Stimulated activated CD4-positive, alpha-beta T cell treated with anti-CD3 and anti-CD28 coated beads, Interleukin-4, amount 100 ng/mL, for 24 hours (primary cell): Measurements from ENCODE around the gene DLK2.
A peak's percentile ranks its signal among the peaks of the same experiment; 100 is the strongest.

Source experiments
- DNase-seq: peaks from one replicate; pipeline ENCODE4 v3.0.0-alpha.2; 2020

DLK2 gene

DNA sequence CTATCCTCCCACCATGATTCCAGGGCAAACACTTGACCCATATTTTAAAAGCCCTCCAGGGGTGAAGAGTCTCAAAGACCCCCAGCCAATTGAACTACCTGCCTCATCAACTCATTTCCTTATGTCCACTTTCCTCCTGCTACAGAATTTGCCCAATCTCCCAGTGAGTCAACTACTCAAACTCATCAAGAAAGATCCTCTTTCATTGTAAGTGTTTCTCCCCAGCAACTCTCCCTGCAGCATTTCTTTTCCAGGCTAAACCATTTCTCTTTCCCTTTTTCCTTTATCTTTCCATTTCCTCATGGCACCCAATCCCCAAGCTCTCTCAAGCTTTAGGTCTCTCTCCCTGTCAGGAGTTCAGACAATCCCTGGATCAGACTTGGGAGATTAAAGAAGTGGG, 1.5 kb downstream of the DLK2 start:
- DNase-seq, result no peak

DNA sequence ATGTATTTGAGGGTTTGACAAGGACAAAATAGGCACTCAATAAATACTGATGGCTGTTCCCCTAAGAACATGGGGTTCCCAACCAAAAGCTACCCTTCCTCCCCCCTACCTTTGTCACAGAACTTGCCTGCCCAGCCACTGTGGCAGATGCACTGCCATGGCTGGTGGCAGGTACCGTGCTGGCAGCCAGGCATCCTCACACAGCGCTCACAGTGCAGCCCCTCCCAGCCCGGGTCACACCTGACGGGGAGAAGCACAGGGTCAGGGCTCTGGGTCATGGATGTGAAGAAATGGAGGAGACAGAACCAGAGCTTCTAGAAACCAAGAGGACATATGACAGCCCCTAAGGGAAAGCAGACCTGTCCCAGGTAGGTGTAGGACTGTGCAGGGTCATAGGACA, 2.5 kb downstream of the DLK2 start:
- DNase-seq, result no peak

GRCh38 chr6:43451939-43452338, 3.4 kb downstream of the DLK2 start:
- no peak for DNase-seq

DNA sequence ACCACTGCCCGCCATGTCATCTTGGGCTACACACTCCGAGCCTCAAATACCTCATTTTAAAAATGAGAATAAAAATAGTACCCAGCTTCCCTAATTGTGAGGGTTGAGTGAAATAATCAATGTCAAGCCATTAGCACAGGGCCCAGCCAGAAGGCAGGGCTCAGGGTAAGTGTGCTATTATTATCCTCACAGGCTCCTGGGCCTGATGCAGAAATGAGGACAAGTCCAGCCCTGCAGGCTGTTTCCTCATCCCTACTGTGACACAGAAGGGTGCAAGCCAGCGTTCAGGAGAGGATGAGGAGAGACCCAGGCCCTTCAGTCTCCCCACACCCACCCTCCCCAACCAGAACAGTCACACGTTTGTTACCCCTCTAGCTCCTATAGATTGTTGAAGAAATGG, 4.0 kb downstream of the DLK2 start:
- DNase-seq, result no peak

DNA sequence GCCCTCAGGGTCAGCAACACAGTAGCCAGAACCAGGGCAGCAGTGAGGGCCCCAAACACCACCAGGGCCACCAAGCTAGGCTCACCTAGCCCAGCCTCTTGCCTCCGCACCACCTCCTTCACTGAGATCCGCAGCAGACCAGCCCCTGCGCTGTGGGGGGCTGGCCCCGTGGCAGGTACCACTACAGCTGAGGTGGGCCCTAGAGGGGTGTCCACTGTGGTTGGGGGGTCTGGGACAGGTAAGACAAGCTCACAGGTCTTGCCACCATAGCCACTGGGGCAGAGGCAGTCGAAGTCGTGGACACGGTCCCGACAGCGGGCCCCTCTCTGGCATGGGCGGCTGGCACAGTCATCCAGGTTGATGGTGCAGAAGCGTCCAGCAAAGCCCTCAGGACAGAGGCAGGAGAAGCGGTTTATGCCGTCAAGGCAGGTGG, 4.6 kb downstream of the DLK2 start:
- no peak for DNase-seq

GRCh38 chr6:43448916-43449315, 6.4 kb downstream of the DLK2 start:
- DNase-seq, result no peak

DNA sequence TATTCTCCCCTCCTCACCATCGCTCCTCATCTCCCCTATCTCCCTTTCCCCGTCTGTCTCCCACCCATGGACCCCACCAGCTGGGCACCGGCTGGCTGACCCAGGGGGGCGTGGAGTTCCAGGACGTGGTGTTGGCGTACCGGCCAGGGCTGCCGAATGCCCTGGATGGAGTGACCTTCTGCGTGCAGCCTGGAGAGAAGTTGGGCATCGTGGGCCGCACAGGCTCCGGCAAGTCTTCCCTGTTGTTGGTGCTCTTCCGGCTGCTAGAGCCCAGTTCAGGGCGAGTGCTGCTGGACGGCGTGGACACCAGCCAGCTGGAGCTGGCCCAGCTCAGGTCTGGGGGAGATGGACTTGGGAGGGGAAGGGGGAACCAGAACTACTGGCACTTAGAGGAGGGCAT, 7.7 kb downstream of the DLK2 start:
- DNase-seq, result no peak

- no peak for DNase-seq
Observed at GRCh38 chr6:43445576-43445975, 9.8 kb downstream of the DLK2 start.

DNA sequence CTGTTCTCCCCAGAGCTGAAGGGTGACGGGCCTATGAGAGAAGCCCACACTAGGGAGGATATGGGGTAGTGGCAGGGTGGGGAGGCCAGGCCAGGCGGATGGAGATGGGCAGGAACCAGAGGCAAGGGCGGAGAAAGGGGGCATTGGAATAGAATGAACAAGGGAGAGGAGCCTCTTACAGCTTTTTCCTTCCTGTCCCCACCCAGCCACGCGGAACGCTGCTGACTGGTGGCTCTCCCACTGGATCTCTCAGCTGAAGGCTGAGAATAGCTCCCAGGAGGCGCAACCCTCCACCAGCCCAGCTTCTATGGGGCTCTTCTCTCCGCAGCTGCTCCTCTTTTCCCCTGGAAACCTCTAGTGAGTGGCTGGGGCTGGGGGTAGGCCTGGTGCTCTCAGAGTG, 10.8 kb downstream of the DLK2 start:
- no peak for DNase-seq

- no peak for DNase-seq
Observed at GRCh38 chr6:43444036-43444435, 11.3 kb downstream of the DLK2 start.

GRCh38 chr6:43442935-43443334, 12.4 kb downstream of the DLK2 start:
- DNase-seq, result no peak

- no peak for DNase-seq
Observed at GRCh38 chr6:43437700-43438099, 17.6 kb downstream of the DLK2 start.

DNA sequence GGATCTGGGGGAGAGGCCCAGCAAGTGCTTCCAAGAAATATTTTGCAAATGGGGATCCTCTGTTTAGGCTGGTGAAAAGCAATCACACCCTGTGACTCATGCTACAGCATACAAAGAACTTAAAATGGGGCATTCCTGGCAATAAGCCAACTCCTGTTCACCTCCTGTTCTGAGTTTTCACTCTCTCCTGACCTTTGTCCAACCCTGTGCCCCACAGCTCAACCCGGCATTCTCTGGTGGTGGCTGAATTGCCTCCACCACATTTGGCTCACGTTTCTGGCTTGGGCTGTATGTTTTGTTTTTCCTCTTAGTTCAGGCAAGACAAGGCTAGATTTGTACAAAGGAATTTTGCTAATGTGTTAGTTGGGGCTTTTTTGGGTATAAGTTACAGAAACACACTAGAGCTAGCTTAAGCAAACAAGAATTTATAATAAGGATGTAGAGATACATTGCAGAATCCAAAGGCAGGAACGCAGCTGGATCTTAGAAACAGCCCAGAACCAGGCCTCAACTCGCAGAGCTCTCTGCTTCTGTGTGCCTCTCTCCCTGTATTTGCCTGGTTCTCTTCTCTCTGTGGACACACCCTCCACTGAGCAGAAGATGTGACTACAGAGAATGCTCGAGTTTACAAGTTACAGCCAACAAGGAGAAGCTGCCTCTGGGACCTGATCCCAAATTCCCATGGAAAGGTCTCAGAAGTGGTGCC, 18.6 kb downstream of the DLK2 start:
- DNase-seq, result no peak

DNA sequence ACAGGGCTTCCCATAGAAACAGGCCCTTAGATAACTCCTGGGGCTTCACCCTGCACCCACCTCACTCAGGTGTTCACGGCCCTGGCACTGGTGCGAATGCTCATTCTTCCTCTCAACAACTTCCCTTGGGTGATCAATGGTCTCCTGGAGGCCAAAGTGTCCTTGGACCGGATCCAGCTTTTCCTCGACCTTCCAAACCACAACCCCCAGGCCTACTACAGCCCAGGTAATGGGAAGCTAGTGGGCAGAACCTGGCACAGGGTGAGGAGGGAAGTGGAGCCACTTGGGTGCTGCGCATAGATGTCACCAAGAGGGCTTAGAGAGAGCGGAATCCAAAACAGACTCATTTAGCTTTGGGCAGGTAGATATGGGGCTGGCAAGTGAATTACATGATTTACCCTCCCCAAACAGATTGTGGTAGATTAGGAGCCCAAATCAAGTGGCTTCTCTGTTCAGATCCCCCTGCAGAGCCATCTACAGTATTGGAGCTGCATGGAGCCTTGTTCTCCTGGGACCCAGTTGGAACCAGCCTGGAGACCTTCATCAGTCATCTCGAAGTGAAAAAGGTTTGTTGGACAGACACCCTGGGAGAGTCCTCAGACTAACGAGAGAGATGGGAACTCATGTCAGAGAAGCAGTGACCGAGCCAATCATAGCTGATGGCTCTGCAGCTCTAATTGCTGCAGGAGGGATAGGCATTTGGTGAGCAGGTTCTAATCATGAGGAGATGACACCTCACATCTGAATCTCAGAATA, 19.5 kb downstream of the DLK2 start:
- DNase-seq, result no peak

DNA sequence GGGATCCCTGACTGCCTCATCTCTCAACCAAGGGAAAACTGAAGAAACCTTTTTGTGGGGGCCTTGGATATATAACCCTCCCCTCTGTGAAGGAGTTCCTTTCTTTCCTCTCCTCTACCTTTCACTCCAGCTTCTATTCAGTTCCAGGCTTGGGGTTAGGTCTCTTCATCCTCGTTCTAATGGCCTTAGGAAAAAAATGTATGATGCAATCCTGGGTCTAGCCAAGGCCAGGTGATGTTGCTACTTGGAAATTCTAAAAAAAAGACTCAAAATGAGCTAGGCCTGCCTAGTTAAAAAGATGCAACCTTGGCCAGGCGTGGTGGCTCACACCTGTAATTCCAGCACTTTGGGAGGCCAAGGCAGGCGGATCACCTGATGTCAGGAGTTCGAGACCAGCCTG, 20.4 kb downstream of the DLK2 start:
- DNase-seq, result no peak

DNA sequence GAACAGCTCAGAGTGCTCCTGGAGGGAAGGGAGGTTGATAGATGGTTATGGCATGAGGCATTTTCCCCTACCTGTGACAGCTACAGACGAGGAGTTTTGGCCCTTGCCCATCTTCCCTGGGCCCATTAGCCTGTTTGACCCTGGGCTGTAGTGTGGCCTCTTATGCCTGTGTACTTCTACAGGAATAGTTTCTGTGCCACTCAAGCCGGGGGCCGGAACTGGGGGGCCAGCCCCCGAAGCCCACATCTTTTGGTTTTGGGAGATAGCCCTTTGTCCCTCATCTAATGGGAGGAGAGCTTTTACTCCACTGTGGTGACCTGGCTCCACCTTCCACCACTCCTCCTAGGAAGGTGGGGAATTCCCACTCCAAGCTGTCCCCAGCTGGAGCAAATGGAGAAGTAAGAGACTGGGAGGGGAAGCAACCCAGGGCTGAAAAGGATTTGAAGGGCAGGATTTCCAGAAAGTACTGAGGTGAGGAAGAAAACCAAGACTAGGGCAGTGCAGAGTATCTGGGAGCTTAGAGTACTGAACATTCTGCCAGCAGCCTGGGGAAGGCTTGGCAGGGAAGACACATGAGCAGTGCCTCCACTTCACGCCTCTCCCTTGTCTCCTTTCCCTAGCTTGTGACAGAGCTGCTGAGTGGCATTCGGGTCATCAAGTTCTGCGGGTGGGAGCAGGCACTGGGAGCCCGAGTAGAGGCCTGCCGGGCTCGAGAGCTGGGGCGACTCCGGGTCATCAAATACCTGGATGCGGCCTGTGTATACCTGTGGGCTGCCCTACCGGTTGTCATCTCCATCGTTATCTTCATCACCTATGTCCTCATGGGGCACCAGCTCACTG, 21.1 kb downstream of the DLK2 start:
- DNase-seq, result no peak

GRCh38 chr6:43433148-43433547, 22.2 kb downstream of the DLK2 start:
- no peak for DNase-seq

DNA sequence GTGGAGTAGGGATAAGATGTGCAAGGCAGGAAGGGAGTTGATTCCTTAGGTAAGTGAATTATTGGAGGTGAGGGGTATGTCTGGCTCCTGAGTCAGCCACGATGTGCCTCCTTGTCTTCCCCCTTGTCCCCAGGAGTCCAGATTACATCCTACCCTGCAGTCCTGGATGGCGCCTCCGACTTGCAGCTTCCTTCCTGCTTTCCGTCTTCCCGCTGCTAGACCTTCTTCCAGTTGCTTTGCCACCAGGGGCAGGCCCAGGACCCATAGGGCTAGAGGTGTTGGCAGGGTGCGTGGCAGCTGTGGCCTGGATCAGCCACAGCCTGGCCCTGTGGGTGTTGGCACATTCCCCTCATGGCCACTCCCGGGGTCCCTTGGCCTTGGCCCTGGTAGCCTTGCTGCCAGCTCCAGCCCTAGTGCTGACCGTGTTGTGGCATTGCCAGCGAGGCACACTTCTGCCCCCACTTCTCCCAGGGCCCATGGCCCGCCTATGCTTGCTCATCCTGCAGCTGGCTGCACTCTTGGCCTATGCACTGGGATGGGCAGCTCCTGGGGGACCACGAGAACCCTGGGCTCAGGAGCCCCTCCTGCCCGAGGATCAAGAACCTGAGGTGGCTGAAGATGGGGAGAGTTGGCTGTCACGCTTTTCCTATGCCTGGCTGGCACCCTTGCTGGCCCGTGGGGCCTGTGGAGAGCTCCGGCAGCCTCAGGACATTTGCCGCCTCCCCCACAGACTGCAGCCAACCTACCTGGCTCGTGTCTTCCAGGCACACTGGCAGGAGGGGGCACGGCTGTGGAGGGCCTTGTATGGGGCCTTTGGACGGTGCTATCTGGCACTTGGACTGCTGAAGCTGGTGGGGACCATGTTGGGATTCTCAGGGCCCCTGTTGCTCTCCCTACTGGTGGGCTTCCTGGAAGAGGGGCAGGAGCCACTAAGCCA, 23.1 kb downstream of the DLK2 start:
- no peak for DNase-seq

GRCh38 chr6:43428874-43429273, 26.5 kb downstream of the DLK2 start:
- DNase-seq, result no peak

GRCh38 chr6:43428112-43428570, 27.2 kb downstream of the DLK2 start:
- no peak for DNase-seq

DNA sequence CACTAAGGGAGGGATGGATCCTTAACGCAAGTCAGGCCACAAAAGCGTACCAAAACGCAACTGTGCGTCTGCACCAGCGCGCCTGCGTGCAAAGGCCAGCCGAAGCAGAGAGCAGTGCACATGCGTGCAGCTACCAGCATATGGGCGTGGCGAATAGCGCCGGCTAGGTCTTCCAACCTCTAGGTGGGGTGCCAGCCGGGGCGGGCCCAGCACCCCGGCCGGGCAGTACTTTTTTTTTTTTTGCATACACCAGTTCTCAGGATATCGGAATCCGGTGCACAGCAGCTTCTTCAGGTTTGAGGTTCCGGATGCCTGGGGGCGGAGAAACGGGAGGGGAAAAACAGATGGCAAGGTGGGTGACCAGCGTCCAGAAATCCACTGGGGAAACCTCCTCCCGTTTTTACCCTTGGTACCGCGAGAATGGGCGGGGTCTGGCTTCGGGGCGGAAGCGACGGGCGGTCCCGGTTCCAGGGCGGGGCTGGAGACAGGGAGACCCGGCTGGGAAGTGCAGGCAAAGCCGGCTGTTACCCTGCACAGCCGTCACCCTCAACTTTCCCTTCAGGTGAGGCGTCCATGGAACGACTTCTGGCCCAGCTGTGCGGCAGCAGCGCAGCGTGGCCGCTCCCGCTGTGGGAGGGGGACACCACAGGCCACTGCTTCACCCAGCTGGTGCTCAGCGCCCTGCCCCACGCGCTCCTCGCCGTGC, 27.8 kb downstream of the DLK2 start, which contains the start of gene ABCC10:
TSS of gene ABCC10 (plus strand) at position 136 of the 706 bp plus-strand sequence. CDS start at position 574, 438 bp downstream.
- peak; percentile 95 for DNase-seq
